HG03558 (cell line): ENCODE measurements around the gene PHLDB2.

ENCODE experiments used
- ATAC-seq: cut with Tn5 transposase; IDR thresholded peaks from one replicate; pipeline ENCODE4 v1.9.1; 2021; ENCODE audit warnings: moderate number of reproducible peaks; ENCODE audit not compliant: unreplicated experiment; ENCODE audit errors: extremely low read depth

PHLDB2 gene

DNA sequence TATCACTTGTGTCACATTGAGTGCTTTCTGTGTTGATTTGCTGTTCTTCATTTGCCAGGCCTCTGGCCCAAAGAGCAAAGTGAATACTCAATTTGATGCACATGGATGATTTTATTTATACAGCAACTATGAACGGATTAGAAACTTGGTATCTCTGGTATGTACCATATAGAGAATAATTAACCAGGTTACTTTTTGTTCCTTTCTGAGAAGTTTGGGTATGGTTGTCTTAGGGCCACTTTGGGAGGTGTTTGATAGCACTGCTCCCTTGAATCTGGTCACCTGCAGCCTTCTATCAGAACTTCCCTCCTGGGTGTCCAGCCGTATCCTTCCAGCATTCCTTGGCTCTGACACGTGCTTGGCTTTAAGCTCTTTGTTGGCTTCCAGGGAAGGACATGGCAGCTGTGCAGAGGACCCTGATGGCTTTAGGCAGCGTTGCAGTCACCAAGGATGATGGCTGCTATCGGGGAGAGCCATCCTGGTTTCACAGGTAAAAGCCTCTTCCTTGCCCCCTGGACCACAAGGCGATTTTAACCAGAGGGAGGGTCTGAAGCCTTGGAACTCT, 152.4 kb downstream of the PHLDB2 start:
- ATAC-seq, result no peak

DNA sequence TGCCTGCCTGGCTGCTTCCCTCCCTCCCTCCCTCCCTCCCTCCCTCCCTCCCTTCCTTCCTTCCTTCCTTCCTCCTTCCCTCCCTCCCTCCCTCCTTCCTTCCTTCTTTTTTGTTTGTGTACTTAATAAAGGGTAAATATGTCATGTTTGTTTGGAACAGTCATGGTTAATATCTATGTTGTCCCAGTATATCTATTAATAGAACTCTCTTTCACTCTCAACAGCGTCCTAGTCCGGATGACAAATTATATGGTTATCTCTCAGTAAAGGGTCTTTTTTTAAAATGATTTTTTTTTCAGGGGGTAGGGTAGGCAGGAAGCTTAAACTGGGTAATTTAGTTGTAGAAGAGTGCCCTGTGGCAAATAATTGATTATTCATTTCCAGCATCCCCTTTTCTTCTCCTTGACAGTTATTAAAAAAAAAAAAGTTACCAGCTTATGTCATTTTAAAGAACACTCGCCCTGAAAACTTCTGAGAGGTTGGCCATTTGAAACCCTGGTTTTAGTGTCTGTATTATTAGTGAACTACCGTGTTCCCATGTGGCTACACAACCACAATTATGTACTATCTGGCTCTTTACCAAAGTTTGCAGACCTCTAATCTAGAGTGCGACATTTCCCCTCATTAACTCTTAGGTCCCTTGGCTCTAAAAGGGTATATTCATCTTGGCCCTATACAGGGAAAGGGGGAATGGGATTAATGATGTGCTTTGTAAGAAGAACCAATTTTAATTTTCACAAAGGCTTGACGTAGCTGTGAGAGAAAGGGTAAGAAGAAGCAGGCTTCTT, 153.3 kb downstream of the PHLDB2 start:
- no peak for ATAC-seq

DNA sequence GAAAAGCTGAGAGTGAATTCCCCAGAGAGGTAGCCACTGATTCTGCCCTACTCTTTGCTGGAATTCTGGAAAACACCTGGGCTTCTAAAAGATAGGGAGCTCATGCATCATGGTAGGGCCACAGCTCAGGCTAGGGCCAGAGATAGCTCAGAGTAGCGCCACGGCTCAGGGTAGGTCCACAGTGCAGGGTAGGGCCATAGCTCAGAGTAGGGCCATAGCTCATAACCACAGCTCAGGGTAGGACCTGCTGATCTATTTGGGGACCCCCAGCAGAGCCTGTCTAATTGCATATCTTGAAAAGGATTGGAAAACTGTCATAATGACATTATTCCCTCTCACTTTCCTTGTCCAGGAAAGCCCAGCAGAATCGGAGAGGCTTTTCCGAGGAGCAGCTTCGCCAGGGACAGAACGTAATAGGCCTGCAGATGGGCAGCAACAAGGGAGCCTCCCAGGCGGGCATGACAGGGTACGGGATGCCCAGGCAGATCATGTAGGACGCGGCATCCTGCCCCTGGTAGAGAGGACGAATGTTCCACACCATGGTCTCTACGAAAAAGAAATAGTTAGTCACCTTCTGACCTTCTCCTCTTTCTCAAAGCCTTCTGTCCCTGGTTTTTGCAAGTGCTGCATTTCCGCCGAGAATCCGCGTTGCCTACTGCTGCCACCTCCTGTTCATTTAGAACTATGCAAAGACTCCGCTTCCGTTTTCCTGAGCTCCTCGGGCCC, 154.2 kb downstream of the PHLDB2 start:
- ATAC-seq, result peak; percentile 74

DNA sequence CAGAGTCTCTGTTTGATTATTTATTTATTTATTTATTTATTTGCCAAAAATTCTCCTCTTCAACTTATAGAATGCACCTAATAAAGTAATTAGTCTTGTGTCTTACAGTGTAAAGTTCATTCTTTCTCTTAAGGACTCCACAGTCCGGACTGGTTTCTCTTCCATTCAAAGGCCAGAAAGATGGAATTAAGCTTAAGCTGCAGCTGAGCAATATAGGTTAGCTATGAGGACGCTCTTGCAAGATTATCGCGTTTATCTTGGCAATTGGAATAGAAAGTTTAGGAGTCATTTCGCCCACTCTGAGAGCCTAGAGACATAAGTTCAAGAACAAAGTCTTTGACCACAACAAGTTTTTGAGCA, 154.7 kb downstream of the PHLDB2 start:
- no peak for ATAC-seq

DNA sequence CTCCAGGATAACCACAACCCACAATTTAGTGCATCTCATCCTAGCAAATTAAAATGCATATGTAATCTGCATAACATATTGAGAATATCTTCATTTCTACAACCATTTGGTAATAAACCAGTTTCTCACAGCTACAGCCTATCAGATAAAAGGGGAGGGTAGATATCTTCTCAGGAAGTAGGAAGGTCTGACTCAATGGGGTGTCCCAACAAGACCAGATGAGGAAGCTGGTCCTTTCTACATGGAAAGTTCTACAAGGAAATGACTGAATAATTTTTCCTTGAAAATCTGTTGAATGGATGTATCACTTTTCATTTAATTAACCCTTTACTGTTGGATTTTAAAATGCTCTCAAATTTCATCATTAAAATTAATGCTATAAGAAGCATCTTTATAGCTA, 158.0 kb downstream of the PHLDB2 start:
- no peak for ATAC-seq

DNA sequence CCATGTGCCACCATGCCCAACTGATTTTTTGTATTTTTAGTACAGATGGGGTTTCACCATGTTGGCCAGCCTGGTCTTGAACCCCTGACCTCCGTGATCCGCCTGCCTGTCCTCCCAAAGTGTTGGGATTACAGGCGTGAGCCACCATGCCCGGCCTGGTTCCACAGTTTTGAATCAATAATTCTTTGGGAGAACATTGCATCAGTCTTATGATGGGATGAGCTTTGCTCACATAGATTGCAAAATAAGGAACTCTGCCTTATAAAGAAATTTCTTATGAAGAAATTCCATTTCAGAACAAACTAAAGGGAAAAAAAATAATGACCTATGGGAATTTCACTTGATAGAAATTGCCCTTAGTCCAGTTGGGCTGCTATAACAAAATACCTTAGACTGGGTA, 159.6 kb downstream of the PHLDB2 start:
- ATAC-seq, result no peak

DNA sequence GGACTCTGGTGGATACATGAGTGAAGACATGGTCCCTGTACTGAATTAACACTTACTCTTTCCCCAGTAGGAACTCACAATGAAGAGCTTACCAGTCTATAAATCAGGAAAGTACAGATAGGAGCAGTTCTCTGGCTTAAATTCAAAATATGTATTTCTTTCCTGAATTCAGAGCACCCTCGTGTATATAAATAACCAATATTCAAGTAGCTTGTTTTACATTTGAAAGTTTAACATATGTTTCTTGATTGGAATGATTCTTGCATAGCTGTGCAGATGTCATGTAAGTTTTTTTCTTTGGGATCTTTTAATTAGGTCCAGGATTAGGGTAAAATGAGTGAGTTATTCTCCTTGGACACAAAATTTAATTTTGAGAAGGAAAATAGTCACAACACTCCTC, 160.7 kb downstream of the PHLDB2 start:
- ATAC-seq, result no peak

DNA sequence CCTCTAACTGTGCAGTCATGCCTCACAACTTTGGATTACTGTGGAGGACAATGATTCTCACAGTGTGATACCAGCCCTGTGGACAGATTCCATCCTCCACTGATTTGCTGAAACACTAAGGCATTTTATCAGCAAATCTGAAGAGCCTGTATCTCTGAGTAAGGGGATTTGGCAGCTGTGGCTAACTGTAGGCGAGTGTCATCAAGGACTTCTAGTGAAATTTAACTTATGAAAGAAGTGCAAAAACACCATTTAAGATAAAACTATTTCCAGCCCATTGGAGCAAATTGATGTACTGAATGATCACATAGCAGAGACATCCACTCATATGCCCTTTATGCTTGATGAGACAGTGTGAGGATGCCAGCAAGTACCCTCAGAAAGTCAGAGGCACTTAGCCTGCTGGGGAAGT, 161.6 kb downstream of the PHLDB2 start:
- no peak for ATAC-seq
